ENCODE data around the gene NPAS1.
"Not testable (repeated sequence)": the region's sequence is repeated elsewhere in the genome, so short reads cannot be mapped to it uniquely, and the experiment has no call there.

NPAS1 gene

DNA sequence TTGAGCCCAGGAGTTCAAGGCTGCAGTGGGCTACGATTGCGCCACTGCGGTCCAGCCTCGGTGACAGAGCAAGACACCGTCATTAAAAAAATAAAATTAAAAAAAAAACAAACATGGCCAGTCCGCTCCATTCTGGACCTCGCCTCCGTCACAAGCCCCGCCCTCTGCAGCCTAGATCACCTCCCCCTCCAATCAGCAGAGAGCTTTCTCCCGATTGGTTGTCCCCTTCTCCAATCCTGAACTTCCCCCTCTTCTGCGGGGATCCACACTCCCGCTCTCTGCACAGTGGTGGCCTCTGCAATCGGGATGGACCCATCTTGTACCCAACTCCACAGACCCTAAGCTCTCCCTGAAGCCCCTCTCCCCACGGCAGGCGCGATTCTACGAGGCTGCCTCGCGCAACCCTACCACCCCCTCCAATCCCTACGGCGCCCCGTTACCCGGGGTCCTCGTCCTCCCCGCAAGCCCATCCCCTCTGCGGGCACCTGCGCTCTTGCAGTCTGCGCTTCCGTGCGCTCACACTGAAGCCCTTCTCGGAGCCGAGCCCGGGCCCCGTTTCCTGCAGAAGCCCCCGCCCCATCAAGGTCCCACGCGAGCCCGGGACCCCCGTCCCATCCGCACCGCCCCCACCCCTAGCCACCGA lies 28.2 kb downstream of the NPAS1 start:
- DNase-seq (ENCODE audit: low spot score), result peak; percentile 99

DNA sequence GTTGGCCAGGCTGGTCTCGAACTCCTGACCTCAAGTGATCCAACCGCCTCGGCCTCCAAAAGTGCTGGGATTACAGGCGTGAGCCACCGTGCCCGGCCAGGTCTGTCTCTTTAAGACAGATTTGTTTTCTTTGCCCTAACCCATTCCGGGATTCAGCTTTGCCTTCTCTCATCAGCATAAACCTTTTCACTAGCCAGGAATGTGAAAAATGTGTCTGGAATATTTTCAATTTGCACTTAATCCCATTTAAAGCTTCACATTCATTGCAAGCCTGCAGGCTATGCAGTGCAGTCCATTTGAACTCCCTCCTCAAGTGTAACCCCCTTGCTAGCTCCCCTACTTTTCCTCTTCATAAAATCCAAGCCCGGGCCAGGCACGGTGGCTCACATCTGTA lies 29.7 kb downstream of the NPAS1 start:
- peak; percentile 86 for DNase-seq (ENCODE audit: low spot score)

DNA sequence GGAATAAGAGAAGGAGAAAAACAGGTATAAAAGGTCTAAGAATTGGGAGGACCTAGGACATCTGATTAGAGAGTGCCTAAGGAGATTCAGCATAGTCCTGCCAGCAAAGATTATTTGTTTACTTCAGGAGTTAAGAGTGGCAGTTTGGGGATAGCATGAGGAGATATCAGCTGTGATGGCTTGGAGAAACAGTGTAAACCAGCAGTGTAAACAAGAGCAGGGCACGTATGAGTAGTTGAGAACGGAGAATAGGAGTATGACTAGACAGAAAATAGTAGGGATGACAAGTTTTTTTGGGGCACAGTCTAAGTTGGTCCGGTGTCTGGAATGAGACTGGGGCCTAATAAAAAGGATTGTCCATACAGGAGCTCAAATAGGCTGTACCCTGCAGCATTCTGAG lies 30.9 kb downstream of the NPAS1 start:
- not testable (repeated sequence) for DNase-seq (ENCODE audit: low spot score)

DNA sequence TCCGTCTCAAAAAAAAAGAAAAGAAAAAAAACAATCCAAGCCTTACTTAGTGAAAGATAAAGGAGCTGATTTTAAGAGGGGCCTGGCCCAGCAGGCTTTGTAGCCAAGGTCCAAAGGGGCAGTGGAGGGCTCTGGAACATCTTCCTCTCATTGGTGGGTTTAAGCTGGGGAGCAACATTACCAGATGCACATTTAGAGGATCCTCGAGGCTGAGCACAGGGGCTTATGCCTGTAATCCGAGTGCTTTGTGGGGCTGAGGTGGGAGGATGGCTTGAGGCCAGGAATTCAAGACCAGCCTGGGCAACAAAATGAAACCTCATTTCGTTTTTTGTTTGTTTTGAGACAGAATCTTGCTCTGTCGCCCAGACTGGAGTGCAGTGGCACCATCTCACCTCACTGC lies 36.8 kb downstream of the NPAS1 start:
- no peak for DNase-seq (ENCODE audit: low spot score)

DNA sequence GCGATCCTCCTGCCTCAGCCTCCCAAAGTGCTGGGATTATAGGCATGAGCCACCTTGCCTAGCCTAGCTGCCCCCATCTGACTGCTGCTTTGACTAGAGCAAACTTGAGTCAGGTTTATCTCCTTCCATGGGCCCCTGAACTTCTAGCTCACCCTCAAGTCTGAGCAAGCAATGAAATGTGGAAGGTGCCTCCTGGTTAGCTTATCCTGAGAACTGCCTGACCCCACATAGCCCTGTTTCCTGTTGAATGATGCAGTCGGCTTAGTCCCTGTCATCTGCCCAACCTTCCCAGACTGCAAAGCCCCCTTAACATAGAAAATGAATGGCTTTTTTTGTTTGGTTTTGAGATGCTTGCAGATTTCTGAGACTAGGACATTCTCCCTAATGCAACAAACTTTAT lies 37.7 kb downstream of the NPAS1 start:
- DNase-seq (ENCODE audit: low spot score), result no peak

DNA sequence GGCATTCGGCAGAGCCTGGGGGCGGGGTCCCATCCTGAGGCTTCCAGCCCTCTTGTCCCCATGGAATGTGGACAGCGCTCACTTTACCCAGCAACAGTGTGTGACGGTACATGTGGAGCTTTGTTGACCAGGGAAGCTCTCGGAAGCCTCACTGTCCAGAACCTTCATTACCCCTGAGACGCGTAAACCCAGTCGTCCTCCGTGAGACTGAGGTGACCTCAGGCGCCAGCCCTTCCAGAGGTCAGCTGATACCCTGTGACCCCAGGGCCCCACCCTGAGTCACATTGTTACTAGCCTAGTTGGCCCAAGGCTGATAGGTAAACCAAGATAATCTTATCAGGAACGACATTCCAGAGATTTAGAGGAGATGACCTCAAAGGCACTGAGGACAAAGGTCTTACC lies 39.0 kb downstream of the NPAS1 start:
- no peak for DNase-seq (ENCODE audit: low spot score)

DNA sequence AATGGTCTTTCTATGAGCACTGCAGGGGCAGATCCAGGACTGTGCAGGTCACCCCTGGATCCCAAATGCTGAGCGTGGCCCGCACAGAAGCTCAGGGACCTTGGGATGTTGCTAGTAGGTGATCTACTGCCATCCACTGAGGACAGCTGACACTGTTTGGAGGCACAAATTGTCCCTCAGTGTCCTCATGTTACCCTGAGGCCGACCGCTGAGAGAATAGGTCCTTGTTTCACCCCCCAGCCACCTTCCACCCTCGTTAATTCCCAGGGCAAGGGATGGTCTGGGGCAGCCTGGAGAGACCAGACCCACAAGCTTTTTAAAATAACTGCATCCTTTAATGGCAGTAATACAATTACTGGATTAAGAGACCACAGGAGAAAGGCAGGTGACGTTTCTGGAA lies 44.2 kb downstream of the NPAS1 start:
- no peak for DNase-seq (ENCODE audit: low spot score)

DNA sequence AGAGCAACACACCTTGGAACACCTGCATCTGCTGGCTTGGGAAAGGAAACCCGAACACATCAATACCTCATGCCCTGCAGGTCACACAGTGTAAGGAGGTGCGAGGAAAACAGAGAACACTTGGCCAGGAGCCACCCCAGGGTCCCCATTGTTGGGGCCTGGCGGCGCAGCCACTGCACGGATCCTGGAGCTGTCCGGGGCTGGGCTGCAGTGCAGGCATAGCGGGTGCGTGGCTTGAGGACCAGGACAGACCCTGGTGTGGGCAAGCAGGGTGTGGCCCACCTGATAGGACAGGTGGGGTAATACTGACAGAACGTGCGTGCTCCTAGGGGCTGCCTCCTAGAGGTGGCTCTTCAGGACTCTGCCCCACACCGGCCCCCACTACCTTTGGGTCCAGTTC lies 45.6 kb downstream of the NPAS1 start:
- no peak for DNase-seq (ENCODE audit: low spot score)

DNA sequence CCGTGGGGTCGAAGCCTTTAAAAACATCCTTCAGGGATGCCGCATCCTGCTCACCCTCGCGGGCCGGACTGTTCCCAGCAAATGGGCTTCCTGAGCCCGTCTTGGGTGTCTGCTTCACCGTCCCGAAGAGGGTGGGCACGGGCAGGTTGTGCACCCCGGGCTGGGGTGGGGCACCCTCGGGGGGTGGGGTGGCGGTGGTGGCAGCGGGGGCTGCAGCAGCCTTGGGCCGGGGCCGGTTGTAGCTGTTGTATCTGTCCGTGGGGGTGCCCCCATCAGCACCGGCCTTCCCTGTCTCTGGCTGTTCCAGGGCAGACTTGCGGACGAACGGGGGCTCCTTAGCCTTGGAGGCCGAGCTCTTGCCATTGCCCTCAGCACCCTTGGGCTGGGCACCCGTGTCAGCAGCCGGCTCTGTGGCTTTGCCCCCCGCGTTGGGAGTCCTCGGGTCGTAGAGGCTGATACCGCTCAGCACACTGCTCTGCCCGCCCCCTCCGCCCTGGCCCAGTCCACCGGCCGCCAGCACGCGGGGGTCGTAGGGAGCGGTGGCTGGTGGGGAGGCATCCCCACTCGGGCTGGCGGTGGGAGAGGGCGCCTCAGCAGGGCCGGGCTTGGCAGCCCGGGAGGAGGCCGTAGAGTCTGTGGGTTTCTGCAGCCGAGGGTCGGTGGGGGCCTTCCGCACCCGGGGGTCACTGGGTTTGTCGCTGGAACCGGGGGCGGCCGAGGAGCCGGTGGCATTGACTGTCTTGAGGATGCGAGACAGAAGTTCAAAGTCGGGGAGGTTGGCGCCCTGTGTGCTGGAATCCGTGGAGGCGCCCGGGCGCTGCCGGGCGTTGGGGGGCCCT lies 47.0 kb downstream of the NPAS1 start:
- DNase-seq (ENCODE audit: low spot score), result no peak

DNA sequence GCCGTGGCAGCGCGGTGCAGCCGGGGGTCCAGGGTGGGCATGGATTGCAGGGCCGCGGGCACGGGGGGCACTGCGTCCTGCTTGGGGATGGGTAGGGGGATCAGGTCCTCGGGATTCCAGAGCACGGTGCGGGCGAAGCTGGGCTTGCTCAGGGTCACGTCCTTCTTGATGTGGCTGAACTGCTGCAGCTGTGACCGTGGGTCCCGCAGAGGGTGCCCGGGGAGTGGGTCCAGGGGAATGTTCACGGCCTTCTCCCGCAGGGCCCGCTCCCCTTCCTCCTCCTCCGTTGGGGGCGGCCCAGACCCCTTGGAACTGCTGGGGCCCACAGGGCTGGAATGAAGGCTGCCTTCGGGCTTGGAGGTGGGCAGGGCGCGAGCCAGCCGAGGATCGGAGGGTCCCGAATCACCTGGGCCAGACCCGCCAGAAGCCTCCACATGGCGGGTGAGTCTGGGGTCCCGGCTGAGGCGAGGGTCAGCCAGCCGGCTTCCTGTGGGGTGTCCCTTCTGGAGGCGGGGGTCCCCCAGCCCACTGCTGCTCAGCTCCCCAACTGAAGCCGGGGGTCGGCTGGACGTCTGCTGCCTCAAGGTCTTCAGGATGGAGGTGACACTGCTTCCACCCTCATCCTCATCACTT lies 47.7 kb downstream of the NPAS1 start:
- no peak for DNase-seq (ENCODE audit: low spot score)

DNA sequence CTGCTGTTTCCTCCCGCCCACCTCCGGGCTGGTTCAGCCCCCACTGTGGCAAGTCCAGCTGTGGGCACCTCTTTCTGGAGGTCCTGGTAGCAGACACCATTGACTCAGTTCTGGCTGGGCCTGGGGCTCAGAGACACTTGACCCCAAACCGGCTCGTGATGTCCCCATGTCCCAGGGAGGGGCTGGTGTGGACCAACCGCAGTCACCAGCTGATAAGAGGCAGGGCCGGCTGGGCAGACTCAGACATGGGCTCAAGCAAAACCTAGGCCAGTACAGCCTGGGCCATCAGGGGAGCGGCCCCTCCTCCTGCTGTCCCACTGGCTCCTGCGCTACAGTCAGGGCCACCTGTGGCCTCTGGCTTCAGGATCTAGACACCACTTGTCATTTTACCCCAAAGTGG lies 48.6 kb downstream of the NPAS1 start:
- DNase-seq (ENCODE audit: low spot score), result no peak

DNA sequence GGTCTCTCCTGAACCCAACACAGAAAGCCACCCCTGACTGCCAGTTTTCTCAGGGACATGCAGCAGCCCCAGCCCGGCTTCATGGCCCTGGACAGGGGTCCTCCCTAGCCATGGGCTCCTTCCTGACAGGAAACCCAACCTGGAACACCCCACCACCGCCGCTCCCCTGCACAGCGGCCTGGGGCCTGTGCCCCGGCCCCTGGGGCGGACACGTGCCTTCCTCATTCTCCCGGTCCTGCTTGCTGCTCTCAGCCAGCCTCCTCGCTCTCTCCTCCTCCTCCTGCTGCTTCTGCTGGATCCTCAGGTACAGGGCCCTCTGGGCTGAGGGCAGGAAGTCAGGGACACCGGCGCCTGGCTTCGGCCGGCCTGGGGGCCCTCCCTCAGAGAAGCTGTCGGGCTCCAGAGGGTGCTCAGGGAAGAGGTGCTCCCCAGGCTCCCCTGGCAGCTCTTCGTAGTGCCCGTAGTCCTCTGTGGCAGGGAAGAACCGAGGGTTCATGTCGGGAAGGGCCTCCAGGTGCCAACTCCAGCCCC lies 49.3 kb downstream of the NPAS1 start:
- DNase-seq (ENCODE audit: low spot score), result no peak

DNA sequence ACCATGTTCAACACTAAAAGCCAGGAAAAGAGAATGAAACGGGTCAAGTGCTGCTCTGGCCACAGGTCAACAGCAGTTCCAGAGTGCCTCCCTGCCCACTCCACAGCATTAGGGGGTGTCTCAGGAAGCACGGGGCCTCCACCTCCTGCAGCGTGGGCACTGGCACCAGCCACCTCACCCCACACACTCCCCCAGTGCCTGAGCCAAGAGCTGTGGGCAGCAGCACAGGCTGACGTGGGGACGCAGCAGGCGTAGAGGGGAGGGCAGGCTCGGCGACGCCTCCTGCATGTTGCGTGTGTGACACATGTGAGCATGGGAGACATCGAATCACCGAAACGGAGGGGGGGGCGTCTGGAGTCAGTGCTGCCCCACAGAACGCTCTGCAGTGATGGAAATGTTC lies 50.2 kb downstream of the NPAS1 start:
- no peak for DNase-seq (ENCODE audit: low spot score)

DNA sequence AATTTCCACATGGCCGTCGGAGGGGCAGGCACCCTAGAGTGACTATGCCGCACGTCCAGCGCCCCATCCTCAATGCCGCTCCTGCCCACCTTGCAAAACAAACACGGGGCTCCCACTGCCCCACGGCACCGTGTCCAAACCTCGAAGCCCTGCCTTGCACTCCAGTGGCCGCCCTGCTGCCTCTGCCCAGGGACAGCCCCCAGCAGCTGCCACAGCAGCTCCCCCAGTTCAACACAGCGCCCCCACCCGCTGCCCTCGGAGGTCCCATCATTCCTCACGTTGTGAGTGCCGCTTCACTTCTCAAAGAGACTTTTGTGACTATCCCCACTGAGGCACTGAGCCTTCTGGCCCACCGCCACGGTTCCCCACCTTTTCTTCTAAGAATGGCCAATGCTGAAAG lies 51.1 kb downstream of the NPAS1 start:
- DNase-seq (ENCODE audit: low spot score), result no peak

DNA sequence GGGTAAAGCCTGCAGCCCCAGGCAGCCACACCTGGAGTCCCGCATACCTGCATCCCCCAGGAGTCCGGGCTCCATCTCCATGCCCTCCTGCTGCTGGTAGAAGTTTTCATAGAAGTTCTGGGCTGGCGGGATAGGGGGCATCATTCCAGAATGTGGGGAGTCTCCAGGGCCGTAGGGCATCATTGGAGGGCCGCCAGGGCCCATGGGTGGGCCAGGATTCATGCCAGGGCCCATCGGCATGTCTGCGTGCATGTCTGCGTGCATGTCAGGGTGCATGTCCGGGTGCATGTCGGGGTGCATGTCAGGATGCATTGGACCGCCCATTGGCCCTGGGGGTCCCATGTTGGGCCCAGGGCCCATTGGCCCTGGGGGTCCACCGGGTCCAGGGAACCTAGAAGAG lies 52.1 kb downstream of the NPAS1 start:
- no peak for DNase-seq (ENCODE audit: low spot score)

DNA sequence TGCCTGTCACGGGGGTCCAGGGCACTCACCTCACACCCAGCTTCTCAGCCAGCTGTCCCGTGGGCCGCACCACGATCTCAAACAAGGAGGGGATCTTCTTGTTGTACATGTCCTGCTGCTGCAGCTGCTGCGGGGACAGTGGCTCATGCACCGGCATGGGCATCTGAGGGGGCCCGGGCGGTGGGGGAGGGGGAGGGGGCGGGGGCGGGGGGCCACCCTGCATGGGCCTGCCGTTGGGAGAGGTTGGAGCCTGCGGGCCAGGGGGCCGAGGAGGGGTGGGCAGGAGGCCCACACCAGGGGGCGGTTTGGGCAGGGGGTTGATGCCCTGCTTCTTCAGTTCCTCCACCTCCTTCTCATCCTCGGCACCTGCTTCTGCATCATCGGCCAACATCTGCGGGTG lies 52.7 kb downstream of the NPAS1 start:
- no peak for DNase-seq (ENCODE audit: low spot score)

DNA sequence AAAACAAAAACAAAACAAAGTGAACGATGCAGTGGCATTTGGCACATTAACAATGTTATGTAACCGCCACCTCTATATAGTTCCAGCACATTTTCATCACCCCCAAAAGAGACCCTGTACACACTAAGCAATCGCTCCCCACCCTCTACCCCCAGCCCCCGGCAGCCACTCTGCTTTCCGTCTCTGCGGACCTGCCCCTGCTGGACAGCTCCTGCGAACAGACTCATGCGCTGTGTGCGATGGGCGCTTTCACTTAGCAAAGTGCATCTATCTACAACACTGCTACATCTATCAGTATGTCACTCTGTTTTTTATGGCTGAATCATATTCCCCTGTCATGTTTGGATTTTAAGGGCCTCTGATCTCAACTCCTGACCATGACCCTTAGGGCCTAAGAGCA lies 53.9 kb downstream of the NPAS1 start:
- DNase-seq (ENCODE audit: low spot score), result no peak

DNA sequence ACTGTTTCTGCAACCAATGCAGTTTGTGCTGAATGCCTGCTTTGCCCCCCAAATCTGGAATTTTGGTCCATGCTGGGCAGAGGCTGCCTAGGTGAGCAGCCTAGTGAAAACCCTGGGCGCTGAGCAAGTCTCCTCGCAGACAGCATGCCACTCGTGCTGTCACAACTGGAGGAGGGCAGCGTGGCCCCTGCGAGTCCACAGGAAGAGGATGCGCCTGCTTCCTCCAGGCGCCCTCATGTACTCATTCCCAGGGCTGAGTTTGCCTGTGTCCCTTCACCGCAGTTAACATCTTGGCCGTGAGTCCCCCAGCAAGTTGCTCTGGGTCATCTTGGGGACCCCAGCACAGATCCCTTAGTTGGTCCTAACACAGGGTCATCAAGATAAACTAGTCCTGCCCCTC lies 55.0 kb downstream of the NPAS1 start:
- no peak for DNase-seq (ENCODE audit: low spot score)

DNA sequence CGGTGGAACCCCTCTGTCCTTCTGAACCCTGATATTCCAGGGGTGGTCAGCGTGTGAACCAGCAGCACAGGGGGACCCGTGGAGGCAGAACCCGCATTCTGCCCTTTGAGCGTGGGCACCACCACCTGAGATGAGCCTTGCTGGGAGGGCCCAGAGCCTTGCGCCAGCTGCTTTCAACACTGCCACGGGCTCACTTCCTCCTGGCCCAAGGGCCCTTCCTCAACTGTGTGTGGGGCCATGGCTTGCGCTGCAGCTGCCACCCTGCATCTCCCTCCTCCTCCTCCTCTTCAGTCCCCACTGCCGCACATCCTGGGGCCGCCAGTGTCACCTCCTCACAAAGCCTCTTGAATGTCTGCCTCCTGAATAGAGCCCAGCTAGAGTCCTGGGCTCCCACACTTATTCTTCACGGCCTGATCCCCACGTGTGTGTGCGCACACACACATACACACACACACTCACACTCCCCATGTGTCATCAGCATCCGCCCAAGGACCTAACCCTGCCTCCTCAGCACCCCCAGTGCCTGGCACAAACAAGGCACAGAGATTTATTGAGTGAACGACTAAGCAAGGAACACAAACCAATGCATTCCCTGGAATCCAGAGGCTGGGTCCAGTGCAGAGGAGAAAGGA lies 55.7 kb downstream of the NPAS1 start:
- no peak for DNase-seq (ENCODE audit: low spot score)

DNA sequence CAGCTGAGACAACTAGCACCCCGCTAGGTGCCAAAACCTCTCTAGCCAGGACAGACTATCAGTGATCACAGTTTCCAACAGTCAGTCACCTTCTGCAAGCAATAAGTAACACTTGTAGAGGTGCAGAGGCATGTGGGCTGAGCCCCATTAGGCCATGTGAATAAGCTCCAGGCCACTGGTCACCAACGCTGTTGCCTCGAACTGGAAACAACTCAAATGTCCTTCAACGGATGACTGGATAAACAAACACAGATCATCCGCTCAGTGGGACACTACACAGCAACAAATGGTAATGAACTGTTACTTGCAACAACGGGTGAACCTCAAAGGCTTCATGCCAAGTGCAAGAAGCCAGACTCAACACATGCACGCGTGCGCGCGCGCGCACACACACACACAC lies 56.3 kb downstream of the NPAS1 start:
- DNase-seq (ENCODE audit: low spot score), result peak; percentile 73

DNA sequence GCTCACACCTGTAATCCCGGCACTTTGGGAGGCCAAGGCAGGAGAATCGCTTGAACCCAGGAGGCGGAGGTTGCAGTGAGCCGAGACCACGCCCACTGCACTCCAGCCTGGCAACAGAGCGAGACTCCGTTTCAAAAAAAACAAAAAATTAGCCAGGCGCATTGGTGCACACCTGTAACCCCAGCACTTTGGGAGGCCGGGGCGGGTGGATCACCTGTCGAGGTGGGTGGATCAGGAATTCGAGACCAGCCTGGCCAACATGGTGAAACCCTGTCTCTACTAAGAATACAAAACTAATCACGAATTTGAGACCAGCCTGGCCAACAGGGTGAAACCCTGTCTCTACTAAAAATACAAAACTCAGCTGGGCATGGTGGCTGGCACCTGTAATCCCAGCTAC lies 58.7 kb downstream of the NPAS1 start:
- DNase-seq (ENCODE audit: low spot score), result not testable (repeated sequence)

DNA sequence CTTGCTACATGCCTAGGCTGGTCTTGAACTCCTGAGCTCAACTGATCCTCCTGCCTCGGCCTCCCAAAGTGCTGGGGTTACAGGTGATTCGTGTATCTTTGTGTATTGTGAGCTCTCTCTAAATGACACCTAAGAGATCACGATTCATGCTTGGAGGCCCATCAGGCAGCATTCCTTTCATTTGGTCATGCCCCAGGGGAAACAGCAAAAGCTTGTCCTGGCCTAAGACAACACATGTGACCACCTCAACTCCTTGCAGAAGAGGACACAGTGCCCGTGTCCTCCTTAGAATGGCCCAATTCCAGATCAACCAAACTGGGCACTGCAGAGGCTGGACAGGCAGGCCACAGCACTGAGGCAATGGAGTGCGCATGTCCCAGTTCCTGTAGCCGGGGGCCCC lies 61.5 kb downstream of the NPAS1 start:
- no peak for DNase-seq (ENCODE audit: low spot score)

DNA sequence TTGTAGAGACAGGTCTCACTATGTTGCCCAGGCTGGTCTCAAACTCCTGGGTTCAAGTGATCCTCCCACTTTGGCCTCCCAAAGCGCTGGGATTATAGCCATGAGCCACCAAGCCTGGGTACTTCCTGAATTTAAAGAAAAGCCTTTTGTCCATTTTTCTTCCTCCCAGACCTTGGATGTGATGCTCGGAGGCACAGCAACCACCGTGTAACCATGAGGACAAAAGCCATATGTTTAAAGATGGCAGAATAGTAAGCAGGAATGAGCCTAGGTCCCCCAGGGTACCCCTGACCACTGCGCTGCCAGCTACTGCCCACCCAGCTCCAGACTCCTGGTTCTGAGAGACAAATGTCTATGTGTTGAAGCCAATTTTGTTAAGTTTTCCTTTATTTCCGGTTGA lies 62.9 kb downstream of the NPAS1 start:
- no peak for DNase-seq (ENCODE audit: low spot score)

All from cerebellar cortex (tissue), 1 donor.